Effector memory CD4-positive, alpha-beta T cell (primary cell): Measurements from ENCODE around the gene NCOR1.
"Not testable (repeated sequence)": the region's sequence is repeated elsewhere in the genome, so short reads cannot be mapped to it uniquely, and the experiment has no call there.

Experiments used
- DNase-seq, 3 donors: peaks; one replicate each; pipeline ENCODE4 v3.0.0-alpha.2; 2020
- H3K27ac ChIP-seq: 2 replicates; pipeline ENCODE4 v1.7.0; 2013; ENCODE audit warnings: mild to moderate bottlenecking, low read length, moderate library complexity; ENCODE audit not compliant: insufficient read depth, poor library complexity, severe bottlenecking
- H3K27me3 ChIP-seq: replicated peaks from 2 replicates; pipeline ENCODE4 v1.7.0; 2013; ENCODE audit warnings: mild to moderate bottlenecking, low read length; ENCODE audit not compliant: insufficient read depth, control insufficient read depth, poor library complexity, severe bottlenecking
- H3K36me3 ChIP-seq: 2 replicates; pipeline ENCODE4 v1.7.0; 2013; ENCODE audit warnings: mild to moderate bottlenecking, low read length, moderate library complexity; ENCODE audit not compliant: control insufficient read depth, insufficient read depth
- H3K4me1 ChIP-seq: 2 replicates; pipeline ENCODE4 v1.7.0; 2013; ENCODE audit warnings: low read length, mild to moderate bottlenecking; ENCODE audit not compliant: control insufficient read depth, insufficient read depth, poor library complexity, severe bottlenecking
- H3K4me3 ChIP-seq: 2 replicates; pipeline ENCODE4 v1.7.0; 2013; ENCODE audit warnings: low read length, low read depth, mild to moderate bottlenecking; ENCODE audit not compliant: insufficient read depth, poor library complexity, severe bottlenecking
- H3K9me3 ChIP-seq: 2 replicates; pipeline ENCODE4 v1.7.0; 2013; ENCODE audit warnings: mild to moderate bottlenecking, low read length, moderate library complexity; ENCODE audit not compliant: control insufficient read depth

The NCOR1 gene

GRCh38 chr17:16158714-16159113, 56.6 kb downstream of the NCOR1 start:
- no peak overlapping the region for H3K4me3 ChIP-seq
- no peaks in the 10 kb centered on the region for H3K27me3 ChIP-seq
- peaks cover 18% of the 10 kb centered on the region for H3K36me3 ChIP-seq
- H3K9me3 ChIP-seq: no peaks in the 10 kb centered on the region
- DNase-seq: no peak
- H3K4me1 ChIP-seq: no peaks in the 10 kb centered on the region
- H3K27ac ChIP-seq: no peak overlapping the region

DNA sequence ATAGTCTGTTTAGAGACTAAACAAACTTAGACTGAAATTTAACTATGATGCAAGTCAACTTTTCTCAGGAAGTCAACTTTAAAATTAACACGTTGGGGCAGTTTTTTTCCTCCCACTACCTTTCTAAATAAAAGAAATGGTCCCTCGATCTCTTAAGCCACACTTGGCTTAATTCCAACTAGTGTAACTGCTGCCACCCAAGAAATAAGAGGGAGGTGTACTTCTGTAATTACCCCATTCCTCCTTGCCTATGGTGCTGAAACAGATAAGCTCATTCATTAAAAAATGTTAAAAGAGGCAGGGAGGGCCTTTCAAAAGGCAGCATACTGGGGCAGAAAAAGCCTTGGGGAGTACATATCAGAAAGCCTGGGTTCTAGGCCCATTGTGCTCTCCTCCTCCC, 59.8 kb downstream of the NCOR1 start:
- Histone ChIP-seq H3K4me1 (no peaks in the 10 kb centered on the region), H3K4me3 (no peak overlapping the region), H3K36me3 (peaks cover 29% of the 10 kb centered on the region), H3K27ac (no peak overlapping the region), H3K9me3 (no peaks in the 10 kb centered on the region), H3K27me3 (no peaks in the 10 kb centered on the region)
- no peak for DNase-seq

GRCh38 chr17:16152326-16152725, 63.0 kb downstream of the NCOR1 start:
- not testable (repeated sequence) for H3K27me3 ChIP-seq, DNase-seq, H3K4me3 ChIP-seq, H3K9me3 ChIP-seq, H3K27ac ChIP-seq, H3K4me1 ChIP-seq
- H3K36me3 ChIP-seq: peaks cover 30% of the 10 kb centered on the region

- H3K4me1 ChIP-seq: no peaks in the 10 kb centered on the region
- no peak overlapping the region for H3K4me3 ChIP-seq
- H3K9me3 ChIP-seq: no peaks in the 10 kb centered on the region
- no peaks in the 10 kb centered on the region for H3K27me3 ChIP-seq
- no peak overlapping the region for H3K27ac ChIP-seq
- DNase-seq: no peak
- peaks cover 27% of the 10 kb centered on the region for H3K36me3 ChIP-seq
Observed at GRCh38 chr17:16150251-16150856, 65.0 kb downstream of the NCOR1 start.

- peaks cover 30% of the 10 kb centered on the region for H3K36me3 ChIP-seq
- no peaks in the 10 kb centered on the region for H3K4me1 ChIP-seq
- no peak overlapping the region for H3K27ac ChIP-seq
- no peaks in the 10 kb centered on the region for H3K27me3 ChIP-seq
- no peak overlapping the region for H3K4me3 ChIP-seq
- no peaks in the 10 kb centered on the region for H3K9me3 ChIP-seq
- DNase-seq: no peak
Observed at GRCh38 chr17:16148596-16148995, 66.7 kb downstream of the NCOR1 start.

GRCh38 chr17:16145319-16145890, 69.9 kb downstream of the NCOR1 start:
- peaks cover 23% of the 10 kb centered on the region for H3K36me3 ChIP-seq
- H3K27ac ChIP-seq, H3K27me3 ChIP-seq, H3K9me3 ChIP-seq, DNase-seq, H3K4me1 ChIP-seq, H3K4me3 ChIP-seq: not testable (repeated sequence)

DNA sequence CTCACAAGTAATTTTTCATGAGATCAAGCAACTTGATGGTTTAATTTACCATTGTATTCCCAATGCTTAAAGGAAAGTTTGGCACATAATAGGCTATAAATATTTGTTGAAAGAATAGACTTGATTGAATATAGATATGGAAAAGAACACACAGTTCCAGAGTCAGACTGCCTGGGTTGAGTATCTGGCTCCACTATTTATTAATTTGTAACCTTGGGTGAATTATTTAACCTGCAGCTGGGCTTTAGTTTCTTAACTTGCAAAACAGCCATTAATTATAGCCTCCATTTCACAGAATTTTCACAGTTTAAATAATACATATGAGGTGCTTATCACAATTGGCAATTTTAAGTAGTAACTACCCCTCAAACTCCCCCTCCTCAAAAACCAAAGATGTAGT, 73.6 kb downstream of the NCOR1 start:
- Histone ChIP-seq H3K4me1 (no peaks in the 10 kb centered on the region), H3K27me3 (no peaks in the 10 kb centered on the region), H3K27ac (no peak overlapping the region), H3K4me3 (no peak overlapping the region), H3K36me3 (peaks cover 25% of the 10 kb centered on the region), H3K9me3 (no peaks in the 10 kb centered on the region)
- DNase-seq: no peak

DNA sequence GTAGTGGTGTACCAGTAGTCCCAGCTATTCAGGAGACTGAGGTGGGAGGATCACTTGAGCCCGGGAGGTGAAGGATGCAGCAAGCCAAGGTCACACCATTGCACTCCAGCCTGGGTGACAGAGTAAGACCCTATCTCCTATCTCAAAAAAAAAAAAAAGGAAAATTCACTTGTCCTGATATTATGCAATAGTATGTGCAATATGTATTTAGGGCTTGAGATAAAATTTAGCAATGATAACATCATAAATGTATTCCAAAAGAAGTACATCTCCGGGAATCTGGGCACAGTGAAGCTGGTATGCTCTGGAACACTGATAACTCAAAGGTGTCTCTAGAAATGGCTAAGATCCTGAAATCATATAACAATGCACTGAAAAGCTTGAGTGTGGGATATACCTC, 74.5 kb downstream of the NCOR1 start:
- no peak overlapping the region for H3K27ac ChIP-seq
- peaks cover 32% of the 10 kb centered on the region for H3K36me3 ChIP-seq
- no peak overlapping the region for H3K4me3 ChIP-seq
- no peaks in the 10 kb centered on the region for H3K4me1 ChIP-seq
- no peaks in the 10 kb centered on the region for H3K27me3 ChIP-seq
- H3K9me3 ChIP-seq: no peaks in the 10 kb centered on the region
- no peak for DNase-seq

- no peaks in the 10 kb centered on the region for H3K27me3 ChIP-seq
- no peak overlapping the region for H3K4me3 ChIP-seq
- H3K4me1 ChIP-seq: no peaks in the 10 kb centered on the region
- no peak for DNase-seq
- H3K27ac ChIP-seq: no peak overlapping the region
- H3K36me3 ChIP-seq: peaks cover 40% of the 10 kb centered on the region
- H3K9me3 ChIP-seq: no peaks in the 10 kb centered on the region
Observed at GRCh38 chr17:16135461-16135860, 79.9 kb downstream of the NCOR1 start.

DNA sequence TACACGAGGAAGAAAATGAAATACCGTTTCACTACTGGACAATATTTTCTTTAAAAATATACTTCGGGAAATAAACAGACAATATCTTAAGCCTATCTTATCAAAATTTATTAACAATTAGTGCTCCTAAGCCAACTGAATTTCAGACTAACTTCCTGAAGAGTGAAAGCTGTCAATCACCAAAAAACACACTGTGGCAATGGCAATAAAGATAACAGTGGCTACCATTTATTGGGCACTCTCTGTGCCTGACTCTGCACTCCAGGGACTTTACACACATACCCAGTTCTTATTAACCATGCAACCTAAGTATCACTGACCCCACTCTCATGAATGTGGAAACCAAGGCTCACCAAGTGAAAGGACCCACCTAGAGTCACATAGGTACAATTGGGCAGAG, 83.7 kb downstream of the NCOR1 start:
- no peaks in the 10 kb centered on the region for H3K9me3 ChIP-seq
- no peak for DNase-seq
- H3K36me3 ChIP-seq: peaks cover 34% of the 10 kb centered on the region

More for the DNA sequence above, 83.7 kb downstream of the NCOR1 start:
- Histone ChIP-seq H3K4me3 (no peak overlapping the region), H3K27ac (no peak overlapping the region), H3K4me1 (no peaks in the 10 kb centered on the region), H3K27me3 (no peaks in the 10 kb centered on the region)
